Stimulated activated naive CD4-positive, alpha-beta T cell treated with Interleukin-2 at 50 U/mL for 16 hours (primary cell): ENCODE measurements around the gene RARA.
"Not testable (repeated sequence)": the region's sequence is repeated elsewhere in the genome, so short reads cannot be mapped to it uniquely, and the experiment has no call there.

Source experiments
- DNase-seq: peaks from one replicate; lab custom pipeline; 2025; lab: John Stamatoyannopoulos, UW

RARA gene

DNA sequence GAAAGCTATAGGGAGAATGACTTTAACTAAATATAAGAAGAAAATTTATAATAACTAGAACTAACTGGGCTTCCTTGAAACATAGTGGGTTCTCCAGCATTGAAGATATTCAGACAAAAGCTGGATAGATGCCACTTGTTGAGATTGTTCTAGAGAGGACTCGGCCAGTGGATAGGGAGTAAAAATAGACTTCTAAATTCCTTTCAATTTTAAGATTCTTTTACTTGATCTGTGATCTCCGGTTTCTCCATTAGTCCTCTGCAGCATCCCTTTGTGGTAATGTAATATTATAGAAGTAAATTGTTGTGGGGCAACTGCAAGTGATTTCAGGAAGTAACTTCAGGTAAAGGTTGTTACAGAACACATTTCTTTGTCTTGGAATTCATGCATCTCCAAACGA lies 10.3 kb upstream of the RARA start:
- no peak for DNase-seq

DNA sequence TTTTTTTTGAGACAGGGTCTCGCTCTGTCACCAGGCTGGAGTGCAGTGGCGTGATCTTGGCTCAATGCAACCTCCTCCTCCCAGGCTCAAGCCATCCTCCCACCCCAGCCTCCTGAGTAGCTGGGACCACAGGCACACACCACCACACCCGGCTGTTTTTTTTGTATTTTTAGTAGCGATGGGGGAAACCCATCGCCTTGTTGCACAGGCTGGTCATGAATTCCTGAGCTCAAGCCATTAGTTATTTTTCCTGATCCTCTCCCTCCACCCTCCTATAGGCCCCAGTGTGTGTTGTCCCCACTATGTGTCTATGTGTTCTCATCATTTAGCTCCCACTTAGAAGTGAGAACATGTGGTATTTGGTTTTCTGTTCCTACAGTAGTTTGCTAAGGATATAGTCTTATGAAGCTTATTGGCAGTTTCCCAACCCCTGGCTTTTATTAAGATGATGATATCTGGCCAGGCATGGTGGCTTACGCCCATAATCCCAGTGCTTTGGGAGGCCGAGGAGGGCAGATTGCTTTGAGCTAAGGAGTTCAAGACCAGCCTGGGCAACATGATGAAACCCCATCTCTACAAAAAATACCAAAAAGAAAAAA lies 9.7 kb upstream of the RARA start:
- not testable (repeated sequence) for DNase-seq

DNA sequence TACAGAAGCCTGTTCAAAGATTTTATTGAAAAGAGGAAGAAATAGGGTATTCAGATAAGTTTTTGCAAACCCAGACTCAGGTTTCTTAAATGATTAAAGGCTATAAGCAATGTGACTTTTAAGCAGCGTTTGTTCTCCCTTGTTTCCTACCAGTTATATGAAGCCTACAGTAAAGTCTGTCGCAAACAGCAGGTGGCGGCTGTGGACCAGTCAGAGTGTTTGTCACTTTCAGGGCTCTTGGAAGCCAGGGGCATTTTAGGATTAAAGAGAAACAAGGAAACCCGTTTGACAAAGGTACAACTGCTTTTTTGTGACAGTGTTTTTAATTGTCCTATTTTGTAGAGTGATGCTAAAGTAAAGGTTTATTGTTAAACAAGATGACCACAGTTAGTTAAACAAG lies 7.7 kb upstream of the RARA start:
- no peak for DNase-seq

DNA sequence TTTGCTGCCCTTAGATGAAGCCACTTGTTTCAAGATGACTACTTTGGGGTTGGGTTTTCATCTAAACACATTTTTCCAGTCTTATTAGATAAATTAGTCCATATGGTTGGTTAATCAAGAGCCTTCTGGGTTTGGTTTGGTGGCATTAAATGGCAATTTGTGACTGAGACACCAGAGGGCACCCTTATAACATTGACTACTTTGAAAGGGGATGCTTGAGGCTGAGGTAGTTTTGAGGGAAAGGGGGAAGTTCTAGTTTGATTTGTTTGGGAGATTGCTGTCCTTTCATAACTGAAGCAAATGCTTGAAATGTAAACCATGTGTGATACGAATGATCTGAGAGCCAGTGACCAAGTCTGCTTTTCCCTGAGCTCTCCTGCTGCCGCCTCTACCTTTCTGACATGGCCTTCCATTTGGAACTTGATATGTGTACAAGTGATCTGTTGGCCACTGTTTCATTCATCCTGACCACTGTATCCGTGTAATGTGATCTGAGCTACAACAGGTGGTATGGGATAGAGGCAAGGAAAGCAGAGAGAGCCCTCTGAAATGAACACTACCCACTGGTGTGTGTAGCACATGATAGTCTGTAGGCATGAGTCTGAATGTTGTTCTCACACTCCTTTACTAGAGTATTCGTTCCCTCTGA lies 5.8 kb upstream of the RARA start:
- DNase-seq: peak; percentile 23

DNA sequence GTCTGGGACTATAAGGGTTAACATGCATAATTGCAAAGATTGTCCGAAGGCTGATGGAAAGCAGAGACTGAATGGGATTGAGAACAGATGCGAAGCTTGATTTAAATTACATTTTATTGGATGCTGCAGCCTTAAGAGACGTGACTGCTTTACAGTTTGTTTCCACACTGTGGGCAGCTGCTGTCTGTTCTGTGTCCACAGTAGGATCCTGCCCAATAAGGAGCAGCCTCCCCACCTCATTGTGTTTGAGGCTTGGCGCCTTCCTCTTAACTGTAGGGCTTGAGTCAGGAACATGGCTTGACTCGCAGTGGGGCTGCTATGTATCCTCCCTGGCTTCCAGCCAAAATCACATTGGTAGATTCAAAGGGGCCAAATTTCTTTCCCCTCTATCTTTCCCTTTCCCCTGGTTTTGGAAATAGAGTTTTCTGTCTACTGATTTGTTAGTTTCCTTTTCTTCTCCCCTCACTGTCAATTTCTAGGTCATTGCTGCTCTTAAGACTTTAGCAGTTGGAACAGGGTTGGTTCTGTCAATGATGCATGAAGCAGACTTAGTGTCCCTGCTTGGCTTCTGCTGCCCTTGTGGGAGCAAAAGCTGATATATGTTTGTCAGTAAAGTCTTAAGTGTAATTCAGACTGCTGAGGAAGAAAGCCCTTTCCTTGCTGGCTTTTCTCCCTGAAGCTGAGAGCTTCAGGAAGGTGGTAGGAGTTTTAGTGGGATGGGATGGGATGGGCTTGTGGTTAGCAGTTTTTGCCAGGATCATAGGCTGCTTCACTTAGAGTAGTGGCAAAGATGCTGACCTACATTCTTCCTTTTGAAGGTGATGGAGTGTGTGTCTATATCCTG lies 5.0 kb upstream of the RARA start:
- DNase-seq: no peak

DNA sequence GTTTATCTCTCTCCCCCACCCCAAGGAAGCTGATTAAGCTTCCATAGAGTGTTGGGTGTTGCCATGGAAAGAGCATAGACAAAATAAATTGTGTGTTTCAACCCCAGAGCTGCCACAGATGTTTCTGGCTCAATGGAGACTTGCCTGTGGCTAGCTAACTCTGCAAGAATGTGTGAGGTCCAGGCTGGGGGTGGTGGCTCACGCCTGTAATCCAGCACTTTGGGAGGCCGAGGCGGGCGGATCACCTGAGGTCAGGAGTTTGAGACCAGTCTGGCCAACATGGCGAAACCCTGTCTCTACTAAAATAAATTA lies 4.5 kb upstream of the RARA start:
- DNase-seq: not testable (repeated sequence)

DNA sequence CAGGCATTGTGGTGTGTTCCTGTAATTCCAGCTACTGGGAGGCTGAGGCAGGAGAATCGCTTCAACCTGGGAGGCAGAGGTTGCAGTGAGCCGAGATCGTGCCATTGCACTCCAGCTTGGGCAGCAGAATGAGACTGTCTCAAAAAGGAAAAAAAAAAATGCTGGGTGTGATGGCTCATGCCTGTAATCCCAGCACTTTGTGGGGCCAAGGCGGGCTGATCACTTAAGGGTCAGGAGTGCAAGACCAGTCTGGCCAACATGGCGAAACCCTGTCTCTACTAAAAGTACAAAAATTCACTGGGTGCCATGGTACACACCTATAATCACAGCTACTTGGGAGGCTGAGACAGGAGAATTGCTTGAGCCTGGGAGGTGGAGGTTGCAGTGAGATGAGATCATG lies 4.1 kb upstream of the RARA start:
- DNase-seq: not testable (repeated sequence)

DNA sequence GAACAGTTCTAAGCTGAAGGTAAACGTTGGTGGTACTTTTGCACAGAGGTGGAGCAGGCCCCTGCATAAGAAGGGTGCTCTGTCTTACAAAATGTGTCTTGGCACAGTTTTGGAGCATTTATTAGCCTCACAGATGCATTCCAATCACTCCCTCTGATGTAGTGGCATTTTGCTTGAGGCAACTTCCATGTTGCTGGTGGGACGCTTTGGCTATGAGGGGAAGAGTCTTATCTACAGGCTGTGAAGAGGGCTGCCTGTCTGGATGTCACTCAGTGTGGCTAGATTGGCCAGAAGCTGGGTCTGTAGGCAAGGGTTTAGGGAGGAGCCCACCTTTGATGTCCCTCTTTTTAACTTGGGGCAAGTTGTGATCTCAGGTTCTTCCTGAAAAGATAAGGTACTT lies 2.6 kb upstream of the RARA start:
- no peak for DNase-seq

DNA sequence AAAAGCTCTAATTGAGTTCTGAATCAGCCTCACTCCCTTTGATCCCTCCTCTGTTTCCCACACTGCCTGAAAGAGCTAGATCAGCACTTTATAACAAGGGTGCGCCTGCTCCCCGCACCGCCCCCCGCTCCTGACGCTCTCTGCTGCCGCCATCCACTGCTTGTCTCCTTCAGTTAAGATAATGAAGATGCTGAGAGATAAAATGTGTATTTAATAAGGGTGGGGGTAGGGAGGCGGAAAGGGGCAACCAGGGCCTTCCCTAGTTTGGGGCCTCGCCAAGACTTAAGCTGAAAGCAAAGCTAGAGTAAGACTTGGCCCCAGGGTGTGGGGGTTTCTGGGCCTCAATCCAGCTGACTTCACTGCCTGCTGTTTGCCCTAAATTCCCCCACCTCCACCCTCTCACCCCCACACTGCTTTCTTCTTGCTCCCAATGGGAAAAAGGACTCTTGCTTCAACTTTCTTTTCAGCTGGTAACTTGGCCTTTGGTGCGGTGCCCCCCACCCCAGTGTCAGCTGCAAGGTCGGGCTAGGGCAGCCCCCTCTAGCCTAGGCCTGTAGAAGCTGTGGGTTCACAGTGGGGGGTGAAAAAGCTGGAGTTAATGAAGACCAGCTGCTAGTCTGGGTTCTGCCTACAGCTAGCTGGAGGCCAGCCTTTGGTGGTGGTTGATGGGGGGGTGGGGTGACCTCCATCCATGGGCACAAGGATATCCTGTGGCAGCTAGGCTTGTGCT lies 1.8 kb upstream of the RARA start:
- no peak for DNase-seq

DNA sequence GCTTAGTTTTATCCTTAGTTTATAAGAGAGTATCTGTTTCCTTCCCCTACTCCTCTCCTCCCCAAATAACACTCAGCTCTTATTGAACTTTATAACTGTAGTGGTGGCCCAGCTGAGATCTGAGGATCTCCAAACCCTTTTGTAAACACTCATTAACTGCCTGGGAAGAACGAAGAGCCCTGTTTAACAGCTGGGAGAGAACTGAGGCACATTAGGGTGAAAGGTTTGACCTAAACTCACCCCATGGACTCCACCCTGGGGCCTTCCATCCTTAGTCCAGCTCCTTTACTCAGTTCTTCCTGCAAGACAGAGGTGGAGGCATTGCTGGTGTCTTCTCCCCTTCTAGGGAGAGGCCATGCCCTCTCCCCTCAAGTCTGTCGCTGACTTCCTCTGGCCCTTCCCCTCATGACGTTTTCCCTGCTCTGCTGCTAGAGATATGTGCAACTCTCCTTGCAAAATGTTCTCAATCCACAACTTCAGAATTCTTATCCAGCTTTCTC lies 1.2 kb upstream of the RARA start:
- no peak for DNase-seq

DNA sequence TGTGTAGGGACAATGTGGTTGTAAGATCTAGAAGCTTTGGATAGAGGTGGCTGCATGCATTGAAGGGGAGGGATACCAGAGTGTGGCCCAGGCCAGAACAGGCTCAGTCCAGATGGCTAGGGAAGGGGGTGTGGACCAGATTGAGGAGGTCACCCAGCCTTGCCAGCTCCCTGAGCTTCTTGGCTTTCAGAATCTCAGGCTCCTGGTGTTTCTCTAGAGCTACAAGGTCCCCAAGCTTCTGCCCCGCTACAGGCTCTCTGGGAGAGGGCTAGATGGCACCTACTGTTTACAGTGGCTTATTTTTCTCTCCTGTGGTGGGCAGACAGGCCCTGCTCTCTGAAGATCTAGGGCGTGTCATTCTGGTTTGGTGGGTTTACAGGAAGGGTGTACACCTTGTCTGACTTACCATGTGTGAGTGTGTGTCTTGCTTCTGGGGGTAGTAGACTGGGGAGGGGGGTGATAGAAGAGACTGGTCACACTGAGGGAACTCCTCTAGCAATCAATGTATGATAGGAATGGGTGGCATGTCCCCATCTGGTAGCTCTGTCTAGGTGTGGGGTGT lies 1.1 kb downstream of the RARA start:
- DNase-seq: no peak

DNA sequence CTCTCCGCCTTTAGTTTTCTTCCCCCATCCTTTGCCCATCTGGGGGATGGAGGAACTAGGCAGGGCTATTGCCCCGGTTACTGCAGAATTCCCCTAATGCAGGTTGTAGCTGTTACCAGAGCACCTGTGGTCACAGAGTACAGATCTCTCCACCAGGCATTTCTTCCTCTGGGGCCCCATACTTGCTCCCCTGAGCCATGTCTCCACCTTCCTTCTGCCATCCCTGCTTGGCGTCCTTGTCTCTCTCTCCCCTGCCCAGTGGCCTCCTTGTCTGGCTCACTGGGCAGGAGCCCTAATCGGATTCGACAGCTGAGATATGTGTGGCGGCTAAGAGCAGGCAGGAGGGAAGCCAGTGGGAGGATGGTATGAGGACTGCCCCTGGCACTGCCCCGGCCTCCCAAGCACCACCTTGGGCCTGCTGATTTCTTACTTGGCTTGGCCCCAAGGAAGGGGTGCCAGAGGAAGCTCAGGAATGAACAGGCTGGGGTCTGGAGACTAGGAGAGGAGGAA lies 2.0 kb downstream of the RARA start:
- no peak for DNase-seq

DNA sequence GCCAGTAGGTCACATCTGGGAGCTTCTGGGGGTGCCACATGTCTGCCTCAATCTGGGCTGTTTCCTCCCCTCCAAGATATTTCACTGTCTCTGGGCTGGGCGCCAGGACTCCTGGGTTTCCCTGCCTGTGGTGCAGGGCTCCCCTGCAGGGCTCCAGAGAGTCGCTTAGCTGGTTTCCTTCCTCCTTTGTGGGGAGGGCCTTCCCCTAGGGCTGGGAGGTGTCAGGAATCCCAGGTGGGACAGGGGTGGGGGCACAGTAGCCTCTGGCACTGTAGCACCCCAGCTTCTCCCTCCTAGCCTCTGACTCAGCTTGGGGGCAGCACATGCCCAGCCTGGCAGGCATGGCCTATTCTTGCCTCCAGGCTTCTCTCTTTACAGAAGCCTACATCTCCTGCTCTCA lies 2.6 kb downstream of the RARA start:
- no peak for DNase-seq

DNA sequence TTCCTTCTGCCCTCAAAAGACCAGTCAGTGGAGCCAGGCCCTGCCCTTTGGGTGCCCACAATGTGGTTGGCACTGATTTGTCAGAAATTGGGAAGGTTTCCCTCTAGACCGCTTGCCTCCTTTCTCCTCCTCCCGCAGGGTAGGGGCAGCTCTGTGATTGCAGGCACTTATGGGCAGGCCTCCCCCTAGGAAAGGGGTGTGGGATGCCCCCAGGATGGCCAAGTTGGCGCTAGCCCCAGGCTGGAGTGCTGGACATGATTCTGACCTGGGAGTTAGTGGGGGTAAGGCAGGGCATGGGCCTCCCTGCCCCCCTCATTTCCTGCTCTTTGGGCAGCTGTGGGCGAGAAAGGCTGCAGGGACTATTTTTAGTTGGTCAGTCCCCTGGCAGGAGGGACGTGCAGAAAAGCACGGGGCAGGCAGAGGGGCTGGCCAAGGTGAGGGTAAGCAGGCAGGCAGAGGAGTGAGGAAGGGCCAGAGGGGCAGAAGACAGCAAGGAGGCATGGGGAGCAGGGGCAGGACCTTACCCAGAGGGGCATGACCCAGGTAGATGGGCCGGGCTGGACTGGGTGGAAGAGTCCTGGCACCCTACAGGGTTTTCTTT lies 3.3 kb downstream of the RARA start:
- no peak for DNase-seq

DNA sequence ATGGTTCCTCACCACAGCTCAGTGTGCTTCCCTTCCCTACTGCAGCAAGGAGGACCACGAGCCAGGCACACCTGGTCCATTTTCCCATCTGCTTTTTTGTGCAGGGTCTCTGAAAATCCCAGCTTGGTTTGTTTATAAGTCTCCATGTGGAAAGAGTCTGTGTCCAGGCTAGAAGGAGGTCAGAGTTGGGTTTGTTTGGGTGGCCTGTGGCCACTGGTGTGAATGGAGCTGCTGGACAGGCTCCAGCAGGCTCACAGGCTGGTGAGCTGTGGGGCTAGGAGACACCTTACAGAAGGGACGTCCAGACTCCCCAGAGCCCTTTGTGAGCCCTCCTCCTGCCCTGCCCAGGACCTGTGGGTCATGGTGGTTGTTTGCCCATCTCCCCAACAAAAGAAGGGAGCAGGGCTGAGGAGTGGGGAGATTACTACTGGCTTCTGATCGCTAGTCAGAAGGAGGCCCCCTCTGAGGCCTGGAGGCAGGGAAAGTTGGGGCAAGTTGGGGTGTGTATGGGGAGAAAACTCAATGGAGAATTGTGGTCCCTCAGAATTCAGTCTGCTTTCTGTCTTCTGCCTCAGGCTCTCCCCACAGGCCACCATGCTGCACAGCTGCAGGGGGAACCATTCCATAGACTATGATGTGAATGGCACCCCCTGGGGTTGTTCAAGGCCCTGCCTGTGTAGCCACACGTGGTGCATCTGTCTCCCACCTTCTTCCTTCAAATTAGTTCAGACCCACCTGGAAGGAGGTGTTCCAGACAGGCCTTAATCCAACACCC lies 4.1 kb downstream of the RARA start:
- no peak for DNase-seq

DNA sequence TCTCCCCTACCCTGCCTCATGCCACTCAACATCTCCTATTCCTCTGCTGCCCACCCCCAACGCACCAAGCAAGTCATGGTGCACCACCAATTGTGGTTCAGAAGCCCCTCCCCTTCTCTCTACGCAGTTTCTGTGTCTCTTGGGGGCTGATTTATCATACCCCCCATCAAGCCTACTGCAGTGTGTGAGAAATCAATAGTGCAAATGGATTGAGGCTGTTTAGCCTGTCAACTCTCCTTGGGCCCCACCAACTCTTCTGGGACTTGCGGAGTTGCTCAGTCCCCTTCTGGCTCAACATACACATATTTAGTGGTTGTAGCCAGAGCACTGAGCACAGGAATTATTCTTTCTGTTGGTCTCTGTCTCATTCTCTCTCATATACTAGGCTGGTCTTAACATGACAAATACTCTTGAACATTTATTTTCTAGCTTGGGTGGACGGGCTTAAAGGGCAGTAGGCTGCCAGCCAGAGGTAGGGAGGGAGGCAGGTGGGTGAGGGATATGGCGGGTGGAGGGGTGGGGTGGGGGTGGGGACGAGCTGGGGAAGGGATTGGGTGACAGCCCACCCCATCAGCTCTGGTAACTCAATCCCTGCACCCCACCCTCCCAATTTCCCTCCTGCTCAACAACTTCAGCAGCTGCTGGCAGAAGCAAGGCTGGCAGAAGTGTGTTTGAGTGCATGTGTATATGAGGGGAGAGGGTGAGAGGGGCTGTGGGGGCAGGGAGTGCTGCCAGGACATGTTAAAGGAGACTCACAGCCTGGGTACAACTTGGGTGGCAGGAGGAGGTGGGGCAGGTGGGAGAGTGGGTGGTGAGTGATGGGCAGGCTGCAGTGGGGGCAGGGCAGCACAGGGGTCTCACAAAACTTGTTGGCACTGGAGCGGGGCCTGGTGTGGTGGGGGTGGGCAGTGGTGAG lies 4.9 kb downstream of the RARA start:
- no peak for DNase-seq

DNA sequence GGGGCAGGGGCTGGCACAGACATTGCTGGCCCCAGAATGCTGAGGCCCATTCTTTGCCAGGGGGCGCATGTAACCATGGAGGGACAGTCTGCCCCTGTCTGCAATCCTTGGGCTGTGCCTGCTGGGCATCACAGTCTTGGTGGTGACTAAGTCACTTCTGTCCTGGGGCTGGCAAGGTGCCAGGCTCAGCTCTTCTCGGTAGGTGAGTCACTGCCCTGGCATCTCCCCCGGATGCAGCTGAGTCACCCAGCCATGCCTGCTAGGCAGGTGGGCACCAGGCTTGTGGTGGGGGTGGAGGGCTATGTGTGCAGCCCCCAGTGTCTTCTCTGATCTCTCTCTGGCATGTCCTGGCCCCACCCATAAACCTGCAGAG lies 5.6 kb downstream of the RARA start:
- DNase-seq: peak; percentile 90

DNA sequence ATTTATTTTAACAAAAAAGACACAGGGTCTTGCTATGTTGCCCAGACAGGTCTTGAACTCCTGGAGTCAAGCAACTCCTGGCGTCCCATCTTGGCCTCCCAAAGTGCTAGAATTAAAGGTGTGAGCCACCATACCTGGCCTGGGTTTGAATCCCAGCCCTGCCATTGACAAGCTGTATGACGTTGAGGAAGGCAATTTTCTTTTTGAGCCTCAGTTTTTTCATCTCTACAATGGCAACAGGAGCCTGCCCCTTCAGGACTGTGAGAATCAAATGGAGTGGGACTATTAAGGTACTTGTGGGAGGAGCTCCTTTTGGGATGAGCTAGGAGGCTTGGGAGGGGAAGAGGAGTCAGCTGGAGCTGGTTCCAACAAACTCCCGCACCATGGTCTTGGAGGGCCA lies 6.2 kb downstream of the RARA start:
- DNase-seq: no peak

DNA sequence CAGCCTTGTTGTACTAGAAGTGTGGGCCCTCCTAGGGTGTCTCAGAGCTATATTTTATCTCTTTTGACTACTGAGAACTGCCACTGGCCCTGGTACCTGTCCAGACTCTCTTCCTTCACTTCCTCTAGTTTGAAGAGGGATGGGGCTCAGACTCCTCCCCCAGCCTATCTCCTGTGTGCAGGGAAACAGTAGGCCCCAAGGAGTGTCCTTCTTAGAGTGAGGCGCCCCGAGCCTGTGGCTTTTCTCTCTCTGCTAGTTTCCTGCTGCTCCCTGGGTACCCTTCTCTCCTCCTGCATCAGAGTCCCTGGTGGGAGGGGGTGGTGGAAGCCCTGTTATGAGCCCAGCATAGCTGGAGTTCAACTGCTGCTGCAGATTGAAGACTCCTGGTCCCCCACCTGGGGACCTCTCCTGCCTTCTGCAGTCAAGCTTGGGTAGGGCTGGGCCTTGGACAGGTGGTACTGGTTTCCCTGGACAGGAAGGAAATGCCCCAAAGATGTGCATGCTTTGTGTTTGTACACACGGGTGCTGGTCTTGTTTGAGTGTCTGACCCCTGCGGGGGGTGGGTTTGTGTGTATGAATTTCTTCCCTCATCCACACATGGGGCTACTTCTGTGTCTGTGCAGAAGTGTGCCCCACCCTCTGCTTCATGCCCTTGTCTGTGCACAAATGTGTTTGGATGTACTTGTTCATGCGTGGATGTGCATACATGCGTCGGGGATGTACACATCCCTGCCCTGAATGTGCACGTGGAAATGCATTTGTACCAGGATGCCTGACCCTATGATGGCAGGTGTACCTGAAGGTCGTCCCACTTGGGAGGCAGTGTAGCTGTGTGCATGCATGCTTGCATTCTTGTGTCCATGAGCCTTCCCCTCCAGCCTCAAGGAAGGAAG lies 6.9 kb downstream of the RARA start:
- DNase-seq: no peak
